ENCODE measurements around the gene CD9. TPM values are rescaled to one million over a fixed set of nuclear protein-coding genes. Genes with fewer than 3 reads are reported as not detected.

CD9 gene
- total and polyA plus RNA-seq, 2 donors (not counting 3 experiments of a cell fraction or from before 2014, with no cell fraction given), result 379 to 1,225 TPM

GRCh38 chr12:6180268-6181051 is 19.7 kb upstream of the CD9 start:
- Histone ChIP-seq H3K4me3 (replicated peaks in 1 of 3; ENCODE audit: insufficient read depth in 1 of 3, low read depth in 1 of 3, low read length in 3 of 3) (no peak overlapping the region), H3K4me1 (ENCODE audit: control insufficient read depth, extremely low read depth, insufficient read depth, low read length) (peaks cover 53% of the 10 kb centered on the region), H3K27ac (ENCODE audit: insufficient read depth, low read depth, low read length) (peak overlapping the region; percentile 96), H2AFZ (ENCODE audit: low read depth, low read length) (no peak overlapping the region), H3K9me1 (replicated peaks; ENCODE audit: control insufficient read depth, extremely low read depth, insufficient read depth, low read length) (no peaks in the 10 kb centered on the region), H3K9me3 (replicated peaks; ENCODE audit: control insufficient read depth, insufficient read depth, low read length) (no peaks in the 10 kb centered on the region), H3K9ac (replicated peaks; ENCODE audit: extremely low read depth, insufficient read depth, low read length) (peak overlapping the region; percentile 78), H3K36me3 (ENCODE audit: control insufficient read depth in 2 of 2, extremely low read depth in 1 of 2, insufficient read depth in 2 of 2, low read length in 2 of 2) (no peaks in the 10 kb centered on the region), H3K27me3 (ENCODE audit: control insufficient read depth in 2 of 2, insufficient read depth in 2 of 2, low read length in 2 of 2) (no peaks in the 10 kb centered on the region), H3K79me2 (ENCODE audit: control insufficient read depth, insufficient read depth, low read length) (peaks cover 8% of the 10 kb centered on the region), H4K20me1 (replicated peaks; ENCODE audit: control insufficient read depth, extremely low read depth, insufficient read depth, low read length) (no peaks in the 10 kb centered on the region), H3K4me2 (ENCODE audit: insufficient read depth, low read length) (peak overlapping the region; percentile 2)
- TF ChIP-seq, protein P1, sequence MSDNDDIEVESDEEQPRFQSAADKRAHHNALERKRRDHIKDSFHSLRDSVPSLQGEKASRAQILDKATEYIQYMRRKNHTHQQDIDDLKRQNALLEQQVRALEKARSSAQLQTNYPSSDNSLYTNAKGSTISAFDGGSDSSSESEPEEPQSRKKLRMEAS (IDR thresholded peaks at IDR 0.05; ENCODE audit: insufficient read depth, insufficient read length), result no peak
- TF ChIP-seq MYC (IDR thresholded peaks at IDR 0.05; ENCODE audit: low read depth, low read length), result no peak
- TF ChIP-seq POLR2A (IDR thresholded peaks at IDR 0.05; ENCODE audit: low read depth, low read length), result no peak
- peak; percentile 97 for TF ChIP-seq POLR2AphosphoS5 (IDR thresholded peaks at IDR 0.05; ENCODE audit: insufficient read depth, low read depth, low read length)
- TF ChIP-seq CTCF (IDR thresholded peaks at IDR 0.05; ENCODE audit: extremely low read depth in 1 of 2, insufficient read depth in 1 of 2, low read depth in 1 of 2, low read length in 2 of 2), result no peak
- peak; percentile 98 for TF ChIP-seq FOS (IDR thresholded peaks at IDR 0.05; ENCODE audit: borderline replicate concordance, insufficient read depth, low read length)
- peak; percentile 55 for TF ChIP-seq GATA2 (IDR thresholded peaks at IDR 0.05; ENCODE audit: insufficient read depth, insufficient read length, low read depth, low read length)
- peak; percentile 73 for TF ChIP-seq JUN (IDR thresholded peaks at IDR 0.05; ENCODE audit: borderline replicate concordance, insufficient read depth, insufficient read length, low read depth)
- no peak for TF ChIP-seq EZH2 (IDR thresholded peaks at IDR 0.05; ENCODE audit: borderline replicate concordance, low read depth, low read length, severe bottlenecking)
- FAIRE-seq, result peak; percentile 97
- dilution Hi-C loops (cut with MboI; ENCODE audit: extremely low pct_ligation_motif_present, low sequenced_read_pairs), result no loop called here
- CTCF ChIA-PET, result interaction anchor here (1.4 to 1.6 kb wide), 4 partner anchors 11 to 113 kb away, joined by 3 to 19 read pairs (median 6); no protein-coding TSS in a partner anchor
- peak; percentile 91 for DNase-seq (ENCODE audit: low read depth, low spot score)
- POLR2A ChIA-PET, result no interaction called here
- TSS peak; percentile 21 for BruUV-seq (replicated peaks)
- intact Hi-C loops (cut with micrococcal nuclease), result loop anchor here (1.0 to 2.0 kb wide), 3 partner anchors 9 to 64 kb away; no protein-coding TSS in a partner anchor
